PFSK-1 (cell line): ENCODE data around the gene CSKMT.

ENCODE experiments used
- FOXP2 ChIP-seq: optimal IDR thresholded peaks from 2 replicates; pipeline ENCODE3; 2011; ENCODE audit warnings: borderline replicate concordance, control low read depth, inconsistent platforms; ENCODE audit not compliant: insufficient read depth; ENCODE audit errors: extremely low read length, extremely low read depth
- POLR2AphosphoS5 ChIP-seq: IDR thresholded peaks from 2 replicates; pipeline ENCODE4 v1.6.1; 2012; ENCODE audit warnings: low read depth, mild to moderate bottlenecking, control low read depth, low read length, moderate library complexity
- REST ChIP-seq, 2 experiments: IDR thresholded peaks; 2 replicates each; pipeline versions ENCODE4 v1.6.1 to v1.8.0; 2011 to 2012; ENCODE audit warnings: low read depth in 2 of 2, low read length in 2 of 2, control low read depth in 1 of 2, inconsistent platforms in 1 of 2, mild to moderate bottlenecking in 1 of 2, moderate library complexity in 1 of 2; ENCODE audit not compliant: insufficient read depth in 1 of 2
- SIN3A ChIP-seq: IDR thresholded peaks from 2 replicates; pipeline ENCODE4 v1.6.1; 2012; ENCODE audit warnings: mild to moderate bottlenecking, low read length, moderate library complexity, borderline replicate concordance; ENCODE audit not compliant: insufficient read depth
- TAF1 ChIP-seq: IDR thresholded peaks from 2 replicates; pipeline ENCODE4 v1.6.1; 2012; ENCODE audit warnings: low read length, control low read depth, borderline replicate concordance; ENCODE audit not compliant: insufficient read depth

CSKMT gene

GRCh38 chr11:62645946-62646824 is 18.9 kb upstream of the CSKMT start, which contains the start of gene GANAB:
Gene GANAB, minus strand, starts transcription at chr11:62646613. Its CDS starts 14 bp downstream, at chr11:62646599.
- TF ChIP-seq POLR2AphosphoS5 = peak; percentile 98
- TF ChIP-seq REST (IDR thresholded peaks at IDR 0.05; ENCODE audit: insufficient read depth in 1 of 2, low read depth in 2 of 2, low read length in 2 of 2) = peak in 1 of 2 experiments; percentile 29; a peak in 1 of 4 replicates
- peak; percentile 51 for TF ChIP-seq FOXP2
- 0 out of 2 replicates have a peak, but pooled peaks have one; percentile 41 for TF ChIP-seq SIN3A
- peak; percentile 95 for TF ChIP-seq TAF1

GRCh38 chr11:62646825-62647608 is 18.1 kb upstream of the CSKMT start:
- TF ChIP-seq POLR2AphosphoS5 = no peak
- TF ChIP-seq TAF1 = no peak
- no peak for TF ChIP-seq SIN3A
- TF ChIP-seq REST (IDR thresholded peaks at IDR 0.05; ENCODE audit: insufficient read depth in 1 of 2, low read depth in 2 of 2, low read length in 2 of 2) = no peak
- TF ChIP-seq FOXP2 = no peak

- TF ChIP-seq SIN3A = no peak
- no peak for TF ChIP-seq FOXP2
- TF ChIP-seq TAF1 = no peak
- TF ChIP-seq REST (IDR thresholded peaks at IDR 0.05; ENCODE audit: insufficient read depth in 1 of 2, low read depth in 2 of 2, low read length in 2 of 2) = no peak
- TF ChIP-seq POLR2AphosphoS5 = no peak
These were observed 17.5 kb upstream of the CSKMT start for GRCh38 chr11:62647609-62648005.

GRCh38 chr11:62648185-62648966 is 16.7 kb upstream of the CSKMT start:
- TF ChIP-seq REST (IDR thresholded peaks at IDR 0.05; ENCODE audit: insufficient read depth in 1 of 2, low read depth in 2 of 2, low read length in 2 of 2) (no peak), POLR2AphosphoS5 (no peak), FOXP2 (no peak), TAF1 (no peak), SIN3A (no peak)
